Measurements from ENCODE around the gene SULT4A1. TPM values are rescaled to one million over a fixed set of nuclear protein-coding genes. Genes with fewer than 3 reads are reported as not detected.

The SULT4A1 gene
- total RNA-seq, 1 experiment from 2014 or later = 0.15 TPM

DNA sequence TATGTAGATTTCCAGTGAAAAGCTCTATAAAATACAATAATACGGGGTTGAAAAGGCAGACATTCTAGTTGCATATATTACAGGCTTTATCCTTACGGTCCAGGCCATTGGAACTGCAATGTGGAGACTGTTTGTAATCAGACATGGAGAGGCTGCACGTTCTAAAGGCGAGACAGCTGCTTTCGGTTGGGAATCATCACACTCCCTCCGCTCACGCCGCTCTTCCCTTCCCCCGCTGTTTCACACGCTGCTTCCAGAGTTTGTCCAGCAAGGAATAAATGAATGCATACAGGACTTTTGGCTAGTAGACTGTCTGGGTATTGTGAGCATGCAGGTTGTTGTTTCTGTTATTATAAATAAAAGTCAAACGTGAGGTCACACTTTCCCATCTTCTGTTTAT is 36.7 kb downstream of the SULT4A1 start:
- Histone ChIP-seq H3K36me3 (ENCODE audit: insufficient read depth, low read length, poor library complexity, severe bottlenecking) (no peaks in the 10 kb centered on the region), H3K4me1 (ENCODE audit: insufficient read depth, low read length, poor library complexity, severe bottlenecking) (no peaks in the 10 kb centered on the region), H3K27ac (ENCODE audit: low read depth, low read length, poor library complexity, severe bottlenecking) (no peak overlapping the region), H3K9me3 (ENCODE audit: low read depth, low read length, poor library complexity, severe bottlenecking) (no peaks in the 10 kb centered on the region), H3K27me3 (replicated peaks; ENCODE audit: insufficient read depth, low read depth, low read length, poor library complexity) (no peaks in the 10 kb centered on the region), H3K4me3 (ENCODE audit: low read depth, low read length, poor library complexity, severe bottlenecking) (no peak overlapping the region)
- CTCF ChIA-PET = interaction anchor here (0.6 to 1.1 kb wide), 2 partner anchors 71 to 801 kb away, joined by 3 to 4 read pairs; no protein-coding TSS in a partner anchor
- POLR2A ChIA-PET (ENCODE audit: low non-redundant PET) = no interaction called here
- BruUV-seq (replicated peaks) = no TSS peak
- no peak for TF ChIP-seq EZH2 (IDR thresholded peaks at IDR 0.05; ENCODE audit: borderline replicate concordance, low read depth, low read length, poor library complexity, severe bottlenecking)
- TF ChIP-seq, protein P1, sequence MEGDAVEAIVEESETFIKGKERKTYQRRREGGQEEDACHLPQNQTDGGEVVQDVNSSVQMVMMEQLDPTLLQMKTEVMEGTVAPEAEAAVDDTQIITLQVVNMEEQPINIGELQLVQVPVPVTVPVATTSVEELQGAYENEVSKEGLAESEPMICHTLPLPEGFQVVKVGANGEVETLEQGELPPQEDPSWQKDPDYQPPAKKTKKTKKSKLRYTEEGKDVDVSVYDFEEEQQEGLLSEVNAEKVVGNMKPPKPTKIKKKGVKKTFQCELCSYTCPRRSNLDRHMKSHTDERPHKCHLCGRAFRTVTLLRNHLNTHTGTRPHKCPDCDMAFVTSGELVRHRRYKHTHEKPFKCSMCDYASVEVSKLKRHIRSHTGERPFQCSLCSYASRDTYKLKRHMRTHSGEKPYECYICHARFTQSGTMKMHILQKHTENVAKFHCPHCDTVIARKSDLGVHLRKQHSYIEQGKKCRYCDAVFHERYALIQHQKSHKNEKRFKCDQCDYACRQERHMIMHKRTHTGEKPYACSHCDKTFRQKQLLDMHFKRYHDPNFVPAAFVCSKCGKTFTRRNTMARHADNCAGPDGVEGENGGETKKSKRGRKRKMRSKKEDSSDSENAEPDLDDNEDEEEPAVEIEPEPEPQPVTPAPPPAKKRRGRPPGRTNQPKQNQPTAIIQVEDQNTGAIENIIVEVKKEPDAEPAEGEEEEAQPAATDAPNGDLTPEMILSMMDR (conservative IDR thresholded peaks at IDR 0.05; ENCODE audit: low read depth, low read length) = no peak
- no peak for DNase-seq (ENCODE audit: low spot score)
- intact Hi-C loops (cut with micrococcal nuclease; ENCODE audit: unreplicated experiment) = loop anchor here (2.0 kb wide), 1 partner anchor 441 kb away; no protein-coding TSS in a partner anchor

DNA sequence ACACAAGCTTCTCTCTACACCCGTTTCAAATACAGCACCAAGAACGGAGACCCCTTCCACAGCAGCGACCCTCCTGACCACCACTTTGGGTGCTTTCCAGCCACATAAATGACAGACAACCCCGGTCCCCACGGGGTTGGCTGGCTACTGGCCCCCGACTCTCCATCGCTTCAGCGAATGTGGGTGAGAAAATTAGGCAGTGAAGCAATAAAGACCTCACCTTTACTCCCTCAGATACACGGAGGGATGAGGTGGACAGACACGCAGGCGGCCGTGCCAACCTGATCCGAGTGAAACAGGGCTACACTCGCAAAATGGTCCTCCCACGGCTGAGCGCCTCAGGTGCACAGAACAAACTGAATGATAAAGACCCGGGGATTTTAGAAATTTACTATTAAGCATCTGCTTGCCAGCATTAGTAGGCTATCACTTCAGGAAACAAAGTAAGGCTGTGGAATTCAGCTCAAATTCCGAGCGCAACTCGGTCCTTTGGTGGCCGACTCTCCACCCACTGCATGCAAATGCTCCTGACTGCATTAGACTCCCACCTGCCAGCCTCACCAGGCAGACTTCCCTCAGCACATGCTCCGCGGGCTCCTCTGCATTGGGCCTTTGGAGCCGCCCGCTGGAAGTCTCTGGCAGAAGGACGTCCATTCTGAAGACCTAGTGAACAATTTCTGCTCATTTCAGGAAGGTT is 37.4 kb downstream of the SULT4A1 start:
- no peak for DNase-seq (ENCODE audit: low spot score)
- no peaks in the 10 kb centered on the region for H3K9me3 ChIP-seq (ENCODE audit: low read depth, low read length, poor library complexity, severe bottlenecking)
- H3K4me3 ChIP-seq (ENCODE audit: low read depth, low read length, poor library complexity, severe bottlenecking) = no peak overlapping the region
- BruUV-seq (replicated peaks) = no TSS peak
- no peak for TF ChIP-seq EZH2 (IDR thresholded peaks at IDR 0.05; ENCODE audit: borderline replicate concordance, low read depth, low read length, poor library complexity, severe bottlenecking)
- TF ChIP-seq, protein P1 (conservative IDR thresholded peaks at IDR 0.05; ENCODE audit: low read depth, low read length) = no peak
- intact Hi-C loops (cut with micrococcal nuclease; ENCODE audit: unreplicated experiment) = no loop called here
- POLR2A ChIA-PET (ENCODE audit: low non-redundant PET) = no interaction called here
- CTCF ChIA-PET = interaction anchor here (0.5 kb wide), 1 partner anchor 473 kb away, joined by 3 read pairs; no protein-coding TSS in a partner anchor
- H3K4me1 ChIP-seq (ENCODE audit: insufficient read depth, low read length, poor library complexity, severe bottlenecking) = no peaks in the 10 kb centered on the region
- H3K36me3 ChIP-seq (ENCODE audit: insufficient read depth, low read length, poor library complexity, severe bottlenecking) = no peaks in the 10 kb centered on the region
- H3K27me3 ChIP-seq (replicated peaks; ENCODE audit: insufficient read depth, low read depth, low read length, poor library complexity) = no peaks in the 10 kb centered on the region
- H3K27ac ChIP-seq (ENCODE audit: low read depth, low read length, poor library complexity, severe bottlenecking) = no peak overlapping the region

DNA sequence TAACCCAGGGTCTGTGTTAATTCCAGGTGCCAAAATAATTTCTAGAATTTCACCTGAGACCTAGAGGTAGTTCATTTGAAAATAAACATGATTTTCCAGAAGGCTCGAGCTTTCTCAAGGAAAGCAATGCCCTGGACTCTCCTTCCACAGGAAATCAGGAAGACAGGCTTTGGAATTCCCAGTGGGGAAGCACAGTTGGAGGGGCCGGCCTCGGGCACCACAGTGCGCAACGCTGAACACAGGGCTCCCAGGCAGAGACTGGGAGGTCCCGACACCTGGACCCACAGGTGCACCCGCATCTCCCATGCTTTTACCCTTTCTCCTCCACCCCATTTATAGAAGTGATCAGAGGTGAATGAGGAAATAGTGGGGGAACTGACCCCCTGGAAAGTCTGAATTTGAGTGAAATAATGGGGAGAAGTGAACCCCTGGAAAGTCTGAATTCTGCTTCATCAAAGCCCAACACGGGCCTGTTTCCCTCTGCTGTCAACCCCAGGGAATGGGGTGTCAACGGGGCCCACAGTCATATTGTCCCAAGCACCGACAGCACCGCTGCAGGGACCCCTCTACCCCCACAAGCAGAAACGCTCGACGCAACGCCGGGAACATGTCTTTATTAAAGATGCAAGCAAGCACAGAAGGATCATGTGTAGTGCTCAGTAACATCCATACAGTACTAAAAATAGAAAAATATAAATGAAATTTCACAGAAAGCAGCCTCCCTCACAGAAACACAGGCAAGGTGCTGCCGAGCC is 38.2 kb downstream of the SULT4A1 start:
- H3K27ac ChIP-seq (ENCODE audit: low read depth, low read length, poor library complexity, severe bottlenecking) = no peak overlapping the region
- ChIA-PET POLR2A (ENCODE audit: low non-redundant PET) (no interaction called here), CTCF (no interaction called here)
- H3K36me3 ChIP-seq (ENCODE audit: insufficient read depth, low read length, poor library complexity, severe bottlenecking) = no peaks in the 10 kb centered on the region
- DNase-seq (ENCODE audit: low spot score) = no peak
- BruUV-seq (replicated peaks) = no TSS peak
- TF ChIP-seq EZH2 (IDR thresholded peaks at IDR 0.05; ENCODE audit: borderline replicate concordance, low read depth, low read length, poor library complexity, severe bottlenecking) = no peak
- TF ChIP-seq, protein P1 (conservative IDR thresholded peaks at IDR 0.05; ENCODE audit: low read depth, low read length) = no peak
- H3K4me1 ChIP-seq (ENCODE audit: insufficient read depth, low read length, poor library complexity, severe bottlenecking) = no peaks in the 10 kb centered on the region
- intact Hi-C loops (cut with micrococcal nuclease; ENCODE audit: unreplicated experiment) = no loop called here
- no peaks in the 10 kb centered on the region for H3K9me3 ChIP-seq (ENCODE audit: low read depth, low read length, poor library complexity, severe bottlenecking)
- H3K4me3 ChIP-seq (ENCODE audit: low read depth, low read length, poor library complexity, severe bottlenecking) = no peak overlapping the region
- no peaks in the 10 kb centered on the region for H3K27me3 ChIP-seq (replicated peaks; ENCODE audit: insufficient read depth, low read depth, low read length, poor library complexity)
